ENCODE results near the gene PKD1.

DNA sequence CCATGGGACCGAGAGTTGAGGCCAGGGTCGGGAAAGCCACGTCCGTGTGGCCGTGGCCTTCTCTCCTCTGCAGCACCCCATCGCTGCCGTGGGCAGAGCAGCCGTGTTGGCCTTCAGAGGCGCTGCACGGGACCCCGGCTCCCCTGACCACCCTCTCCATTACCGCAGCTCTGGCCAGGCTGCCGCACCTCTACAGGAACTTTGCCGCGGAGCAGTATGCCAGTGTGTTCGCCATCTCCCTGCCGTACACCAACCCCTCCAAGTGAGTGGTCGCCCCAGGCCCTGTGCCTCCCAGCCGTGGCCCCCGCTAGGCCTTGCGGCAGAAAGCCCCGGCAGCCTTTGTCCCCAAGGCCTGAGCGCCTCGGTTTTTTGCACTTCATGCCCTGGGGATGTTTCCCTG is 60.1 kb downstream of the PKD1 start:
- TF ChIP-seq, protein P1, sequence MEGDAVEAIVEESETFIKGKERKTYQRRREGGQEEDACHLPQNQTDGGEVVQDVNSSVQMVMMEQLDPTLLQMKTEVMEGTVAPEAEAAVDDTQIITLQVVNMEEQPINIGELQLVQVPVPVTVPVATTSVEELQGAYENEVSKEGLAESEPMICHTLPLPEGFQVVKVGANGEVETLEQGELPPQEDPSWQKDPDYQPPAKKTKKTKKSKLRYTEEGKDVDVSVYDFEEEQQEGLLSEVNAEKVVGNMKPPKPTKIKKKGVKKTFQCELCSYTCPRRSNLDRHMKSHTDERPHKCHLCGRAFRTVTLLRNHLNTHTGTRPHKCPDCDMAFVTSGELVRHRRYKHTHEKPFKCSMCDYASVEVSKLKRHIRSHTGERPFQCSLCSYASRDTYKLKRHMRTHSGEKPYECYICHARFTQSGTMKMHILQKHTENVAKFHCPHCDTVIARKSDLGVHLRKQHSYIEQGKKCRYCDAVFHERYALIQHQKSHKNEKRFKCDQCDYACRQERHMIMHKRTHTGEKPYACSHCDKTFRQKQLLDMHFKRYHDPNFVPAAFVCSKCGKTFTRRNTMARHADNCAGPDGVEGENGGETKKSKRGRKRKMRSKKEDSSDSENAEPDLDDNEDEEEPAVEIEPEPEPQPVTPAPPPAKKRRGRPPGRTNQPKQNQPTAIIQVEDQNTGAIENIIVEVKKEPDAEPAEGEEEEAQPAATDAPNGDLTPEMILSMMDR (IDR thresholded peaks at IDR 0.05 in 4 of 5, conservative IDR thresholded peaks at IDR 0.05 in 1 of 5), result no peak
- no peak for TF ChIP-seq POLR2A (IDR thresholded peaks at IDR 0.05)
